ENCODE measurements around the gene PRDX3.

- TF ChIP-seq MAX (IDR thresholded peaks at IDR 0.05; ENCODE audit: low read depth) = no peak
- no peak for TF ChIP-seq SIN3A (IDR thresholded peaks at IDR 0.05; ENCODE audit: borderline replicate concordance, low read depth, low read length)
- TF ChIP-seq CTCF (IDR thresholded peaks at IDR 0.05) = no peak
- TF ChIP-seq POLR2AphosphoS5 (IDR thresholded peaks at IDR 0.05; ENCODE audit: low read depth, low read length) = no peak
- TF ChIP-seq TEAD4 (IDR thresholded peaks at IDR 0.05; ENCODE audit: borderline replicate concordance, insufficient read depth) = no peak
- no peak for TF ChIP-seq YY1 (IDR thresholded peaks at IDR 0.05; ENCODE audit: low read depth)
- TF ChIP-seq RCOR1 (IDR thresholded peaks at IDR 0.05; ENCODE audit: low read length) = no peak
- TF ChIP-seq REST (IDR thresholded peaks at IDR 0.05; ENCODE audit: low read depth, low read length) = no peak
- TF ChIP-seq TCF12 (IDR thresholded peaks at IDR 0.05) = no peak
Measured at GRCh38 chr10:119132521-119133345, 45.9 kb downstream of the PRDX3 start.

Measured in SK-N-SH (cell line).